DND-41 (cell line): ENCODE measurements around the gene BCL11B.

Source experiments
- ATAC-seq: fragments of 200-7000 bp; cut with Tn5 transposase; 3 replicates; pipeline ENCODE4 v1.9.1; 2021; ENCODE audit warnings: low read depth; ENCODE audit not compliant: insufficient read depth
- DNase-seq: peaks from one replicate; pipeline ENCODE4 v3.0.0-alpha.2; 2020
- H2AFZ ChIP-seq: 2 replicates; pipeline ENCODE4 v1.6.0; 2012; ENCODE audit warnings: low read depth, low read length
- H3K27ac ChIP-seq: 2 replicates; pipeline ENCODE4 v1.5.1; 2012; ENCODE audit warnings: low read length, inconsistent platforms
- H3K27me3 ChIP-seq: fragments of 200-600 bp; sonication (generic); 2 replicates; pipeline ENCODE4 v1.6.0; 2012; ENCODE audit warnings: low read length, mild to moderate bottlenecking, inconsistent platforms; ENCODE audit not compliant: insufficient read depth, poor library complexity
- H3K36me3 ChIP-seq: 2 replicates; pipeline ENCODE4 v1.5.1; 2012; ENCODE audit warnings: low read length, inconsistent platforms; ENCODE audit not compliant: insufficient read depth
- H3K4me1 ChIP-seq: 2 replicates; pipeline ENCODE4 v1.5.1; 2012; ENCODE audit warnings: mild to moderate bottlenecking, low read length; ENCODE audit not compliant: insufficient read depth
- H3K4me2 ChIP-seq: 2 replicates; pipeline ENCODE4 v1.6.0; 2012; ENCODE audit warnings: mild to moderate bottlenecking, moderate library complexity, low read length, inconsistent platforms; ENCODE audit not compliant: insufficient read depth
- H3K4me3 ChIP-seq, 2 experiments: fragments of 200-600 bp in 1 of 2; shearing (Covaris generic) in 1 of 2; 2 replicates each; pipeline ENCODE4 v1.5.1; 2012 to 2016; ENCODE audit warnings: inconsistent platforms in 2 of 2, low read length in 2 of 2, mild to moderate bottlenecking in 2 of 2, low read depth in 1 of 2, moderate library complexity in 1 of 2
- H3K79me2 ChIP-seq: 2 replicates; pipeline ENCODE4 v1.6.0; 2012; ENCODE audit warnings: low read length, inconsistent platforms; ENCODE audit not compliant: insufficient read depth
- H3K9ac ChIP-seq: 2 replicates; pipeline ENCODE4 v1.6.0; 2012; ENCODE audit warnings: low read depth, mild to moderate bottlenecking, inconsistent platforms, low read length, moderate library complexity
- H3K9me3 ChIP-seq: 2 replicates; pipeline ENCODE4 v1.5.1; 2012; ENCODE audit warnings: low read length, moderate library complexity, mild to moderate bottlenecking, inconsistent platforms; ENCODE audit not compliant: insufficient read depth, severe bottlenecking
- H4K20me1 ChIP-seq: 2 replicates; pipeline ENCODE4 v1.6.0; 2012; ENCODE audit warnings: low read length; ENCODE audit not compliant: insufficient read depth
- CTCF ChIP-seq: IDR thresholded peaks from 2 replicates; pipeline ENCODE4 v1.5.1; 2012; ENCODE audit warnings: borderline replicate concordance, low read length, moderate library complexity, mild to moderate bottlenecking; ENCODE audit not compliant: poor library complexity, severe bottlenecking; ENCODE audit errors: extremely low read depth
- EZH2 ChIP-seq: IDR thresholded peaks from 3 replicates; pipeline ENCODE4 v1.6.1; 2012; ENCODE audit warnings: borderline replicate concordance, low read depth, mild to moderate bottlenecking, moderate library complexity, low read length, inconsistent platforms; ENCODE audit not compliant: severe bottlenecking

The BCL11B gene

GRCh38 chr14:99242238-99242637 is 29.8 kb downstream of the BCL11B start:
- H3K4me2 ChIP-seq, result no peak overlapping the region
- peaks cover 92% of the 10 kb centered on the region for H3K36me3 ChIP-seq
- peaks cover 15% of the 10 kb centered on the region; the same call in 1 of the 2 replicates for H3K4me1 ChIP-seq
- H3K27me3 ChIP-seq, result no peaks in the 10 kb centered on the region
- no peak for ATAC-seq
- H3K79me2 ChIP-seq, result peaks cover 100% of the 10 kb centered on the region
- peaks cover 98% of the 10 kb centered on the region for H4K20me1 ChIP-seq
- no peaks in the 10 kb centered on the region for H3K9me3 ChIP-seq
- no peak overlapping the region for H3K27ac ChIP-seq
- no peak overlapping the region for H3K9ac ChIP-seq
- H2AFZ ChIP-seq, result no peak overlapping the region
- H3K4me3 ChIP-seq, result no peak overlapping the region
- no peak for DNase-seq
- TF ChIP-seq EZH2, result no peak
- no peak for TF ChIP-seq CTCF

GRCh38 chr14:99241325-99242010 is 30.5 kb downstream of the BCL11B start:
- H3K4me2 ChIP-seq, result no peak overlapping the region
- no peak for DNase-seq
- H3K27me3 ChIP-seq, result no peaks in the 10 kb centered on the region
- no peaks in the 10 kb centered on the region for H3K9me3 ChIP-seq
- no peak for ATAC-seq
- peaks cover 11% of the 10 kb centered on the region; the same call in 1 of the 2 replicates for H3K4me1 ChIP-seq
- H2AFZ ChIP-seq, result no peak overlapping the region
- H3K9ac ChIP-seq, result no peak overlapping the region
- no peak overlapping the region for H3K27ac ChIP-seq
- TF ChIP-seq CTCF, result no peak
- no peak for TF ChIP-seq EZH2
- no peak overlapping the region for H3K4me3 ChIP-seq
- peaks cover 92% of the 10 kb centered on the region for H3K36me3 ChIP-seq
- H4K20me1 ChIP-seq, result peaks cover 96% of the 10 kb centered on the region
- H3K79me2 ChIP-seq, result peaks cover 100% of the 10 kb centered on the region

- Histone ChIP-seq H3K9ac (no peak overlapping the region), H3K9me3 (no peaks in the 10 kb centered on the region), H4K20me1 (peaks cover 94% of the 10 kb centered on the region), H2AFZ (no peak overlapping the region), H3K79me2 (peaks cover 100% of the 10 kb centered on the region), H3K27ac (no peak overlapping the region), H3K27me3 (no peaks in the 10 kb centered on the region), H3K4me1 (peaks cover 6% of the 10 kb centered on the region; the same call in 1 of the 2 replicates), H3K36me3 (peaks cover 90% of the 10 kb centered on the region), H3K4me3 (no peak overlapping the region), H3K4me2 (no peak overlapping the region)
- DNase-seq, result no peak
- no peak for TF ChIP-seq CTCF
- no peak for TF ChIP-seq EZH2
- ATAC-seq, result no peak
Observed at GRCh38 chr14:99240627-99241324, 31.2 kb downstream of the BCL11B start.
